Neural progenitor cell (in vitro differentiated cells): ENCODE data around the gene ARL4D. TPM values are rescaled to one million over a fixed set of nuclear protein-coding genes. Genes with fewer than 3 reads are reported as not detected.

ENCODE experiments used
- DNase-seq: peaks from one replicate; pipeline ENCODE4 v3.0.0-alpha.2; 2016; ENCODE audit warnings: low spot score
- H2AFZ ChIP-seq: fragments of 200-600 bp; sonication (generic); replicated peaks from 2 replicates; pipeline ENCODE4 v1.6.1; 2016; ENCODE audit warnings: antibody characterized with exemption
- H3F3A ChIP-seq: fragments of 200-600 bp; sonication (generic); 2 replicates; pipeline ENCODE4 v1.6.1; 2016; ENCODE audit warnings: antibody characterized with exemption, low read depth
- H3K27ac ChIP-seq: fragments of 200-600 bp; sonication (generic); 2 replicates; pipeline ENCODE4 v1.5.1; 2016; ENCODE audit warnings: mild to moderate bottlenecking
- H3K27me3 ChIP-seq: fragments of 200-600 bp; sonication (generic); 2 replicates; pipeline ENCODE4 v1.6.1; 2016; ENCODE audit warnings: mild to moderate bottlenecking, moderate library complexity
- H3K36me3 ChIP-seq: fragments of 200-600 bp; sonication (generic); 2 replicates; pipeline ENCODE4 v1.5.1; 2016
- H3K4me1 ChIP-seq: fragments of 200-600 bp; sonication (generic); 2 replicates; pipeline ENCODE4 v1.6.1; 2016; ENCODE audit warnings: mixed run types
- H3K4me2 ChIP-seq: fragments of 200-600 bp; sonication (generic); 2 replicates; pipeline ENCODE4 v1.6.1; 2016
- H3K4me3 ChIP-seq: fragments of 200-600 bp; sonication (generic); 2 replicates; pipeline ENCODE4 v1.5.1; 2016
- H3K79me2 ChIP-seq: fragments of 200-600 bp; sonication (generic); 2 replicates; pipeline ENCODE4 v1.6.1; 2016; ENCODE audit warnings: low read depth
- H3K9ac ChIP-seq: fragments of 200-600 bp; sonication (generic); 2 replicates; pipeline ENCODE4 v1.6.1; 2016
- H3K9me3 ChIP-seq: fragments of 200-600 bp; sonication (generic); 2 replicates; pipeline ENCODE4 v1.5.1; 2016; ENCODE audit warnings: low read depth
- H4K20me1 ChIP-seq: fragments of 200-600 bp; sonication (generic); 2 replicates; pipeline ENCODE4 v1.6.1; 2016; ENCODE audit warnings: low read depth
- H3K27ac Mint-ChIP-seq: 3 replicates; pipeline ENCODE4 v1.8.0; 2021; ENCODE audit warnings: mixed read lengths
- H3K27me3 Mint-ChIP-seq: 2 replicates; pipeline ENCODE4 v1.8.0; 2022; ENCODE audit warnings: low read depth, mild to moderate bottlenecking, inconsistent platforms, moderate library complexity, mixed read lengths; ENCODE audit not compliant: insufficient read depth
- H3K36me3 Mint-ChIP-seq: 3 replicates; pipeline ENCODE4 v1.8.0; 2021; ENCODE audit warnings: mixed read lengths
- H3K4me1 Mint-ChIP-seq: 3 replicates; pipeline ENCODE4 v1.8.0; 2021; ENCODE audit warnings: mixed read lengths
- H3K4me3 Mint-ChIP-seq: 3 replicates; pipeline ENCODE4 v1.8.0; 2021; ENCODE audit warnings: mild to moderate bottlenecking, moderate library complexity, mixed read lengths
- H3K9me3 Mint-ChIP-seq: 3 replicates; pipeline ENCODE4 v1.8.0; 2020; ENCODE audit warnings: mixed read lengths
- EZH2 ChIP-seq: fragments of 200-600 bp; sonication (generic); IDR thresholded peaks from 2 replicates; pipeline ENCODE4 v1.6.1; 2017; ENCODE audit warnings: antibody characterized with exemption, mild to moderate bottlenecking, moderate library complexity
- EZH2phosphoT487 ChIP-seq: fragments of 200-600 bp; sonication (generic); IDR thresholded peaks from 2 replicates; pipeline ENCODE4 v1.6.1; 2017; ENCODE audit warnings: antibody characterized with exemption
- total RNA-seq: library from RNA; depleted of rRNA; stranded (reverse); fragments of >200 nt; gene quantifications from 2 replicates; pipeline ENCODE4 v1.2.3, GENCODE V29; 2015; ENCODE audit warnings: low replicate concordance
- TF ChIP-seq, protein P1 (sequence below): fragments of 200-600 bp; sonication (generic); IDR thresholded peaks from 2 replicates; pipeline ENCODE4 v1.5.1; 2017; ENCODE audit warnings: antibody characterized with exemption, mild to moderate bottlenecking

ARL4D gene
- total RNA-seq, 1 donor from 2014 or later = 9.2 TPM

DNA sequence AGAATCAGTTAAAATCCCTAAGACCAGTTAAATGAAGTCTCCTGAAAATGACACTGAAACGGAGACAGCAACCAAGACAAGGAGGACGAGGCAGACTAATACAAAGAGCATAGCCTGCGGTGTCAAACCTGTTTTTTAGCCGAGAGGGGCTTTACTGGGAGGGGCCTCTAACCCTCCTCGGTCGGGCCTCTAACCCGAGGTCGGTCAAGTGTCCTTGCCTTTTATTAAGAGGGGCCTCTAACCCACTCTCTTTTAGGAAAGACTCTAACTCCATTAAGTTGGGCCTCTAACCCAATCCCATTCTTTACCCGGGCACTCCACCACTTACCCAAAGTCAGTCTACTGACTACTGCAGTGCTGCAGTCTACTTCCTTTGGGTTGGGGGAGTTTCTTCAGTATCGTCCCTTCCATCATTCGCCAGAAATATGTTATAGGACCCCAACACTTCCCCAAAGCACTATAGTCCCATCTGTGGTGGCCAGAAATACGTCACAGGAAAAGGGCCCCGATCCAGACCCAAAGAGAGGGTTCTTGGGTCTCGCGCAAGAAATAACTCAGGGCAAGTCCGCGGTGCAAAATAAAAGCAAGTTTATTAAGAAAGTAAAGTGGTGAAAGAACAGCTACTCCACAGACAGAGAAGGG, 39.2 kb upstream of the ARL4D start:
- H4K20me1 ChIP-seq = no peaks in the 10 kb centered on the region
- Mint-ChIP-seq H3K36me3 (peaks cover 27% of the 10 kb centered on the region), H3K27ac (peak overlapping the region; percentile 12), H3K27me3 (peaks cover 11% of the 10 kb centered on the region), H3K9me3 (peaks cover 41% of the 10 kb centered on the region), H3K4me1 (peaks cover 20% of the 10 kb centered on the region), H3K4me3 (peak overlapping the region; percentile 84)
- peaks cover 44% of the 10 kb centered on the region for H3F3A ChIP-seq
- peak overlapping the region; percentile 46 for H3K4me3 ChIP-seq
- H3K9ac ChIP-seq = no peak overlapping the region
- peak overlapping the region; percentile 70 for H3K4me2 ChIP-seq
- H3K9me3 ChIP-seq = no peaks in the 10 kb centered on the region
- no peak for DNase-seq
- no peak overlapping the region for H2AFZ ChIP-seq
- no peak overlapping the region for H3K27ac ChIP-seq
- no peak for TF ChIP-seq EZH2phosphoT487
- TF ChIP-seq, protein P1, sequence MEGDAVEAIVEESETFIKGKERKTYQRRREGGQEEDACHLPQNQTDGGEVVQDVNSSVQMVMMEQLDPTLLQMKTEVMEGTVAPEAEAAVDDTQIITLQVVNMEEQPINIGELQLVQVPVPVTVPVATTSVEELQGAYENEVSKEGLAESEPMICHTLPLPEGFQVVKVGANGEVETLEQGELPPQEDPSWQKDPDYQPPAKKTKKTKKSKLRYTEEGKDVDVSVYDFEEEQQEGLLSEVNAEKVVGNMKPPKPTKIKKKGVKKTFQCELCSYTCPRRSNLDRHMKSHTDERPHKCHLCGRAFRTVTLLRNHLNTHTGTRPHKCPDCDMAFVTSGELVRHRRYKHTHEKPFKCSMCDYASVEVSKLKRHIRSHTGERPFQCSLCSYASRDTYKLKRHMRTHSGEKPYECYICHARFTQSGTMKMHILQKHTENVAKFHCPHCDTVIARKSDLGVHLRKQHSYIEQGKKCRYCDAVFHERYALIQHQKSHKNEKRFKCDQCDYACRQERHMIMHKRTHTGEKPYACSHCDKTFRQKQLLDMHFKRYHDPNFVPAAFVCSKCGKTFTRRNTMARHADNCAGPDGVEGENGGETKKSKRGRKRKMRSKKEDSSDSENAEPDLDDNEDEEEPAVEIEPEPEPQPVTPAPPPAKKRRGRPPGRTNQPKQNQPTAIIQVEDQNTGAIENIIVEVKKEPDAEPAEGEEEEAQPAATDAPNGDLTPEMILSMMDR = no peak
- no peaks in the 10 kb centered on the region for H3K36me3 ChIP-seq
- peaks cover 2% of the 10 kb centered on the region for H3K4me1 ChIP-seq
- no peaks in the 10 kb centered on the region for H3K27me3 ChIP-seq
- peaks cover 10% of the 10 kb centered on the region for H3K79me2 ChIP-seq

DNA sequence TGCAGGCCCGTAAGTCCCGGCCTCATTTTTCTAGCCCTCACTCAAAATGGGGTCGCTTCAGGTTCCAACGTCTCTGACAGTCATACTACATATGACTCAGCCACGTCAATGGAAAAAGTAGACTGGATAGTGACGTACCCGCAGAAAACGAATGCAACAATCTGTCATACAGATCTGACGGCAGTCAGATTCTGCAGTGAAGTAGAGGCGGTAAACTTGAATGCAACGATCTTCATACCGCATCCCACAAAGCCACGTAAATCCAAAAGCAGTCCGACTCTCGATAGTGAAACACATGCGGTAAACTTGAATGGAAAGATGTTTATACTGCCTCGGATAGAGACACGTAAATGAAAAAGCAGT, 38.4 kb upstream of the ARL4D start:
- peak overlapping the region; percentile 100 for H3K27ac ChIP-seq
- Mint-ChIP-seq H3K36me3 (peaks cover 27% of the 10 kb centered on the region), H3K4me3 (peak overlapping the region; percentile 84), H3K27me3 (peaks cover 11% of the 10 kb centered on the region), H3K4me1 (peaks cover 20% of the 10 kb centered on the region), H3K9me3 (peaks cover 44% of the 10 kb centered on the region), H3K27ac (peak overlapping the region; percentile 30)
- H3K4me3 ChIP-seq = peak overlapping the region; percentile 46
- no peak overlapping the region for H3K9ac ChIP-seq
- H3K4me1 ChIP-seq = no peaks in the 10 kb centered on the region
- no peaks in the 10 kb centered on the region for H3K9me3 ChIP-seq
- TF ChIP-seq EZH2phosphoT487 (no peak), EZH2 (no peak)
- TF ChIP-seq, protein P1 = no peak
- no peaks in the 10 kb centered on the region for H4K20me1 ChIP-seq
- H3K27me3 ChIP-seq = no peaks in the 10 kb centered on the region
- H3K36me3 ChIP-seq = no peaks in the 10 kb centered on the region
- H2AFZ ChIP-seq = no peak overlapping the region
- peak overlapping the region; percentile 70 for H3K4me2 ChIP-seq
- peaks cover 10% of the 10 kb centered on the region for H3K79me2 ChIP-seq
- no peak for DNase-seq
- H3F3A ChIP-seq = peaks cover 44% of the 10 kb centered on the region

DNA sequence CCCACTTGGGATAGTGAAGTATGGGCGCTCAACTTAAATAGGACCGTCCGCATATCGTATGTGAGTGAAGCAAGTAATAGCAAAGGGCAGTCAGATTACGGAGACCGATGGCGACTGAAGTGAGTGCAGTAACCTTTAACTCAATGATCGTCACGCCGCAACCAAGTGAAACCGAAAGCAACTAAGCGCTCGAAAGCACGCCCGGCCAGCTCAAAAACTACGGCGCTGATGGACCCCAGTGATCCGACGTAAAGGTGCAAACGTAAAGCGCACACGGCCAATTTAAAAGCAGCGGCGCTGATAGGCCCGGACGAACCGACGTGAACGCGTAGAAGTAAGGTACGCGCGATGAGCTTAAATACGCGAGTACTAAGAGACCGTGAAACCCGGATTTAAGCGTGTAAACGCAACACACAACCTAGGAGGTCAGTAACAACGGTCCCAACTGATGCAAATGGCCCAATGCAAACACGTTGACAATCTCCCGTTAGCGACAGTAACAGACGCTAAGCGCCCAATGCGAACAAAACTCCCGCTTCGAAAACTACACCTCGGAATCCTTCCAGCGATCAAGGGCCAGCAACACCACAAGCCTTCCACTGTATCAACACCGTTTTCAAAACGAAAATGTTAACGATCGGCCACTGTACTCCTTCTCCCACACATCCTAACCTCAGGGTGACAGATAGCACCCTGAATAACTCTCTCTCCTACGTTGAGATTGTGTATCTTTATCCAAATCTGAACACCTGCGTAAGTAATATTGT, 37.9 kb upstream of the ARL4D start:
- peaks cover 27% of the 10 kb centered on the region for H3K36me3 Mint-ChIP-seq
- H3K9me3 Mint-ChIP-seq = peaks cover 44% of the 10 kb centered on the region
- H3K9me3 ChIP-seq = no peaks in the 10 kb centered on the region
- H3K27ac ChIP-seq = peak overlapping the region; percentile 100
- peaks cover 25% of the 10 kb centered on the region for H3K4me1 Mint-ChIP-seq
- peak overlapping the region; percentile 84 for H3K4me3 Mint-ChIP-seq
- peak overlapping the region; percentile 46 for H3K4me3 ChIP-seq
- H4K20me1 ChIP-seq = no peaks in the 10 kb centered on the region
- no peaks in the 10 kb centered on the region for H3K27me3 ChIP-seq
- H3K9ac ChIP-seq = peak overlapping the region; percentile 94
- peaks cover 44% of the 10 kb centered on the region for H3F3A ChIP-seq
- no peaks in the 10 kb centered on the region for H3K36me3 ChIP-seq
- H3K79me2 ChIP-seq = peaks cover 10% of the 10 kb centered on the region
- H3K4me2 ChIP-seq = peak overlapping the region; percentile 73
- H3K27me3 Mint-ChIP-seq = peaks cover 11% of the 10 kb centered on the region
- DNase-seq = peak; percentile 96
- peak overlapping the region; percentile 100 for H3K27ac Mint-ChIP-seq
- TF ChIP-seq EZH2phosphoT487 (no peak), EZH2 (no peak)
- TF ChIP-seq, protein P1 = no peak
- H3K4me1 ChIP-seq = no peaks in the 10 kb centered on the region
- H2AFZ ChIP-seq = no peak overlapping the region
